Measurements from ENCODE around the gene MAGEF1. TPM values are rescaled to one million over a fixed set of nuclear protein-coding genes. Genes with fewer than 3 reads are reported as not detected.

Gene MAGEF1
- total and polyA plus RNA-seq, 2 of the 13 experiments (the other 11 are each of a cell fraction or from before 2014, with no cell fraction given): 26.0 to 62.4 TPM

DNA sequence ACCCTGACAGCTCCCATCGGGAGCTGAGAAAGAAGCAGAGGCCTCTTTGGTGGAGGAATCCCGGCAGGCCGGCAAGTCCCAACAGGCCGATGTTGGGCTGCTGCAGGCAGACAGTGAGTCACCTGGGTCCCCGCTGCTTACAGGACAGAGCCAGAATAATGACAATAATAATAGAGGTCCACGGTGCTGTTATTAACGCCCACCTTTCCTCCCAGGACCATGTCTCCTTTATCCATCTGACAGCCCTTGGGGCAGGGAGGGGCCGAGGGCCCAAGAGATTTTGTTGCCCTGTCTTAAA, 29.3 kb upstream of the MAGEF1 start (continued):
- no peak for TF ChIP-seq EP300 (IDR thresholded peaks at IDR 0.05; ENCODE audit: low read depth in 2 of 2, low read length in 2 of 2)
- no peak for TF ChIP-seq EP300 (CRISPR knock-in tag; IDR thresholded peaks at IDR 0.05; ENCODE audit: borderline replicate concordance)

DNA sequence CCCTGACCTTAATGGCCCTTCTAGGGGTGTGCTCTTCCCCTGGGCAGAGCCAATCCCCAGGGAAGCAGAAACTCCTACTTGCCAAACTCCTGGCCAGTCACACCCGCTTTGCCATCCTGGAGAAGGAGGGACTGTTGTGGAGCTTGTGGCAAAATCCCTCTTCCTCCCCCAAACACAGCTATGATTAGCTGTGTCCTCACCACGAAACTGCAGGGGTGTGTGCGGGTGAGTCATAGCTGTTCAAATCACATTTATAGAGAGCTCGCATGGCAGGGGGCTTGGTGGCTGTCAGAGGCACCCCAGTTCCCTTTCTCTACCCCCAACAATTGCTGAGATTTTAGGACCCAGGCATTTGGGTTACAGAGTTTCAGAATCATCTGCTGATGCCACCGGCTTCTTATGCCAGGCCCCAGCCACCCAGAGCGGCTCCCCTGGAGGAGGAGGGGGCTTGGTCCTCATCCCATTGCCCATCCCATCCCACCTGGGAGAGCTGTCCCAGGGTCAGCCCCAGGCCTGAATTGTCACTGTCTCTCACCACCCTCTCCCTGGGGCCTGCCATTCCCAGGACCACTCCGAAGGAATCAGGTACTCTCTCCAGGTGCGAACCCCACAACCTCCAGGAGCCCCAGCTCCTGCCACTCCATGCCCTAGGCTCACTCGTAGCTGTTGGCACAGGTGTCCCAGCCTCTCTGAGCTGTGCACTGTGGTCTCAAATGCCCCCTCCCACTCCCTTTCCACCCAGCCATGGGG, 28.8 kb upstream of the MAGEF1 start:
- no peak overlapping the region for H3K9ac ChIP-seq (ENCODE audit: insufficient read depth, low read depth, low read length)
- intact Hi-C loops (cut with micrococcal nuclease; ENCODE audit: unreplicated experiment) (no loop called here), in situ Hi-C loops (cut with HindIII; ENCODE audit: extremely low pct_ligation_motif_present, low pct_unique_long_range_greater_than_20kb) (no loop called here)
- ChIA-PET CTCF (ENCODE audit: low intra/inter-chr PET ratio, low total read pairs) (no interaction called here), POLR2A (no interaction called here)
- peaks cover 0 to 38% of the 10 kb centered on the region in 2 experiments; a peak in 4 of 5 replicates for H3K27me3 ChIP-seq (ENCODE audit: control insufficient read depth in 1 of 2, insufficient read depth in 2 of 2, low read length in 2 of 2)
- BruUV-seq (replicated peaks): no TSS peak
- no peaks in the 10 kb centered on the region for H4K20me1 ChIP-seq (ENCODE audit: insufficient read depth, low read length)
- no peaks in the 10 kb centered on the region for H3K36me3 ChIP-seq (replicated peaks in 1 of 2; ENCODE audit: control insufficient read depth in 1 of 2, insufficient read depth in 2 of 2, low read length in 2 of 2)
- 28% methylated on average over 6 of the region's 9 CpGs for WGBS (ENCODE audit: low lambda C conversion rate)
- no peaks in the 10 kb centered on the region for H3K79me2 ChIP-seq (ENCODE audit: insufficient read depth, low read length)
- DNase-seq (ENCODE audit: low spot score) (no peak), ATAC-seq (no peak), FAIRE-seq (no peak)
- no peak overlapping the region for H3K4me3 ChIP-seq (replicated peaks in 1 of 3; ENCODE audit: insufficient read depth in 1 of 3, low read depth in 2 of 3, low read length in 3 of 3)
- H3K9me3 ChIP-seq (ENCODE audit: low read length): no peaks in the 10 kb centered on the region
- H3K4me2 ChIP-seq (ENCODE audit: low read depth, low read length): no peak overlapping the region
- H2AFZ ChIP-seq (ENCODE audit: low read length): no peak overlapping the region
- H3K27ac ChIP-seq (ENCODE audit: extremely low read length, insufficient read depth, low read length): no peak overlapping the region
- no peaks in the 10 kb centered on the region for H3K4me1 ChIP-seq (ENCODE audit: insufficient read depth, low read length)
- TF ChIP-seq, protein P1, sequence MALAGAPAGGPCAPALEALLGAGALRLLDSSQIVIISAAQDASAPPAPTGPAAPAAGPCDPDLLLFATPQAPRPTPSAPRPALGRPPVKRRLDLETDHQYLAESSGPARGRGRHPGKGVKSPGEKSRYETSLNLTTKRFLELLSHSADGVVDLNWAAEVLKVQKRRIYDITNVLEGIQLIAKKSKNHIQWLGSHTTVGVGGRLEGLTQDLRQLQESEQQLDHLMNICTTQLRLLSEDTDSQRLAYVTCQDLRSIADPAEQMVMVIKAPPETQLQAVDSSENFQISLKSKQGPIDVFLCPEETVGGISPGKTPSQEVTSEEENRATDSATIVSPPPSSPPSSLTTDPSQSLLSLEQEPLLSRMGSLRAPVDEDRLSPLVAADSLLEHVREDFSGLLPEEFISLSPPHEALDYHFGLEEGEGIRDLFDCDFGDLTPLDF (CRISPR knock-in tag; IDR thresholded peaks at IDR 0.05): no peak
- TF ChIP-seq, protein P2, sequence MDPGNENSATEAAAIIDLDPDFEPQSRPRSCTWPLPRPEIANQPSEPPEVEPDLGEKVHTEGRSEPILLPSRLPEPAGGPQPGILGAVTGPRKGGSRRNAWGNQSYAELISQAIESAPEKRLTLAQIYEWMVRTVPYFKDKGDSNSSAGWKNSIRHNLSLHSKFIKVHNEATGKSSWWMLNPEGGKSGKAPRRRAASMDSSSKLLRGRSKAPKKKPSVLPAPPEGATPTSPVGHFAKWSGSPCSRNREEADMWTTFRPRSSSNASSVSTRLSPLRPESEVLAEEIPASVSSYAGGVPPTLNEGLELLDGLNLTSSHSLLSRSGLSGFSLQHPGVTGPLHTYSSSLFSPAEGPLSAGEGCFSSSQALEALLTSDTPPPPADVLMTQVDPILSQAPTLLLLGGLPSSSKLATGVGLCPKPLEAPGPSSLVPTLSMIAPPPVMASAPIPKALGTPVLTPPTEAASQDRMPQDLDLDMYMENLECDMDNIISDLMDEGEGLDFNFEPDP (CRISPR knock-in tag; conservative IDR thresholded peaks at IDR 0.05): no peak
- TF ChIP-seq TBL1XR1 (IDR thresholded peaks at IDR 0.05; ENCODE audit: borderline replicate concordance, low read length, partially characterized antibody) (no peak), CENPT (CRISPR knock-in tag; IDR thresholded peaks at IDR 0.05; ENCODE audit: low read depth) (no peak), SIX4 (CRISPR knock-in tag; IDR thresholded peaks at IDR 0.05) (no peak), THYN1 (CRISPR knock-in tag; IDR thresholded peaks at IDR 0.05; ENCODE audit: borderline replicate concordance, low read depth) (no peak), THAP11 (CRISPR knock-in tag; IDR thresholded peaks at IDR 0.05) (no peak), ZNF33A (CRISPR knock-in tag; IDR thresholded peaks at IDR 0.05; ENCODE audit: borderline replicate concordance) (no peak), SOX13 (IDR thresholded peaks at IDR 0.05) (no peak), SOX13 (CRISPR knock-in tag; conservative IDR thresholded peaks at IDR 0.05 in 1 of 2, IDR thresholded peaks at IDR 0.05 in 1 of 2) (no peak), ZNF724P (CRISPR knock-in tag; IDR thresholded peaks at IDR 0.05; ENCODE audit: borderline replicate concordance) (no peak), AGO1 (IDR thresholded peaks at IDR 0.05; ENCODE audit: low read depth, low read length, poor library complexity, severe bottlenecking) (no peak)
- TF ChIP-seq, protein P3, sequence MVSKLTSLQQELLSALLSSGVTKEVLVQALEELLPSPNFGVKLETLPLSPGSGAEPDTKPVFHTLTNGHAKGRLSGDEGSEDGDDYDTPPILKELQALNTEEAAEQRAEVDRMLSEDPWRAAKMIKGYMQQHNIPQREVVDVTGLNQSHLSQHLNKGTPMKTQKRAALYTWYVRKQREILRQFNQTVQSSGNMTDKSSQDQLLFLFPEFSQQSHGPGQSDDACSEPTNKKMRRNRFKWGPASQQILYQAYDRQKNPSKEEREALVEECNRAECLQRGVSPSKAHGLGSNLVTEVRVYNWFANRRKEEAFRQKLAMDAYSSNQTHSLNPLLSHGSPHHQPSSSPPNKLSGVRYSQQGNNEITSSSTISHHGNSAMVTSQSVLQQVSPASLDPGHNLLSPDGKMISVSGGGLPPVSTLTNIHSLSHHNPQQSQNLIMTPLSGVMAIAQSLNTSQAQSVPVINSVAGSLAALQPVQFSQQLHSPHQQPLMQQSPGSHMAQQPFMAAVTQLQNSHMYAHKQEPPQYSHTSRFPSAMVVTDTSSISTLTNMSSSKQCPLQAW (CRISPR knock-in tag; IDR thresholded peaks at IDR 0.05): no peak
- TF ChIP-seq, protein P4, sequence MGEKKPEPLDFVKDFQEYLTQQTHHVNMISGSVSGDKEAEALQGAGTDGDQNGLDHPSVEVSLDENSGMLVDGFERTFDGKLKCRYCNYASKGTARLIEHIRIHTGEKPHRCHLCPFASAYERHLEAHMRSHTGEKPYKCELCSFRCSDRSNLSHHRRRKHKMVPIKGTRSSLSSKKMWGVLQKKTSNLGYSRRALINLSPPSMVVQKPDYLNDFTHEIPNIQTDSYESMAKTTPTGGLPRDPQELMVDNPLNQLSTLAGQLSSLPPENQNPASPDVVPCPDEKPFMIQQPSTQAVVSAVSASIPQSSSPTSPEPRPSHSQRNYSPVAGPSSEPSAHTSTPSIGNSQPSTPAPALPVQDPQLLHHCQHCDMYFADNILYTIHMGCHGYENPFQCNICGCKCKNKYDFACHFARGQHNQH (CRISPR knock-in tag; IDR thresholded peaks at IDR 0.05): no peak
